GM08714 (cell line): ENCODE data around the gene ZFP2.
"Not testable (repeated sequence)": the region's sequence is repeated elsewhere in the genome, so short reads cannot be mapped to it uniquely, and the experiment has no call there.

Experiments used
- H3K4me3 ChIP-seq: fragments of 200-500 bp; sonication (Bioruptor generic); 2 replicates; pipeline ENCODE4 v1.5.1; 2014; ENCODE audit warnings: mild to moderate bottlenecking, low read length, inconsistent platforms
- ZNF274 ChIP-seq: IDR thresholded peaks from 2 replicates; pipeline ENCODE4 v1.6.1; 2012; ENCODE audit warnings: mild to moderate bottlenecking, low read depth, low read length

The ZFP2 gene

DNA sequence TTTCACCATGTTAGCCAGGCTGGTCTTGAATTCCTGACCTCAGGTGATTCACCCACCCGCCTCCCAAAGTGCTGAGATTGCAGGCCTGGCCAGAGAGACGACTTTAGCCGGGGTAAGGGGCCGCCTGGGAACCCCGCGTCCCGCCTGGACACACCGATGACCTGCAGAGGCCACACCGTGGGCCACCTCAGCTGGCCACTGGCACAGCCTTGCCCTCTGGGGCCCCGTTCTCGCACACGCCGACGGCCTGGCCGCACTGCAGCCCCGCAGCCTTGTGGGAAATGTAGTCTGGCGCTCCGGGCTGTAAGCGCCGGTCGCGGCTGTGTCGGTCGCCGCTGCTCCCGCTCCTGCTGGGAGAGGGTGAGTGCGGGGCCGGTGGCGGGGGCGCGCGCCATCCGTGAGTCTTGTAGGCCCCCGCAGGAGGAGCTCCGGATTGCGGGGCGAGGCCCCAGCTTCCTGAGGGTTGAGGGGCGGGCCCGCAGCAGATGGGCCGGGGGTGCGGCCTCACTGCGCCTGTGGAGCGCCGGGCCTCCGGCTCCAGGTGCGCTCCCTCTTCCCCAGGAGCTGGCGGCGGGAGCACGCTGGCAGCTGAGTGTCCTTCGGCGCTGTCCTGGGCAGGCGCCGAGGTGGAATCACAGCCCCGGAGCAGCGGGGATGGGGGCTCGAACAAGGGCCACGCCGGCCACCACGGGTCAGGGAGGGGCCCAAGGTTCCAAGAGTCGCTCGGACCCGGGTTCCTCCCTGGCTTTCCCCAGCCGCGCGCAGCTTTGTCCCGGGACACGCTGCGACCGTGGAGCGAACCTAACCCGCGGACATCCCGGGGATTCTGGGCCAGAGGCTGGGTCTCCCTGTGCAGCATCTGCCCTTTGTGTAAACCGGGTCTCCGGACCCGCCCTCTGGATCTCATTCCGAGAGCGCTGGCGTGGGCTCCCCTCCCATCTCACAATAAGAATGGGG, at the start of gene ZFP2:
TSS of gene ZFP2 (plus strand) at position 299 of the 957 bp plus-strand sequence. CDS start 35,401 bp downstream, outside the sequence.
- no peak for TF ChIP-seq ZNF274
- peak within 1 kb of the TSS; percentile 45; the same call in 1 of the 2 replicates for H3K4me3 ChIP-seq

DNA sequence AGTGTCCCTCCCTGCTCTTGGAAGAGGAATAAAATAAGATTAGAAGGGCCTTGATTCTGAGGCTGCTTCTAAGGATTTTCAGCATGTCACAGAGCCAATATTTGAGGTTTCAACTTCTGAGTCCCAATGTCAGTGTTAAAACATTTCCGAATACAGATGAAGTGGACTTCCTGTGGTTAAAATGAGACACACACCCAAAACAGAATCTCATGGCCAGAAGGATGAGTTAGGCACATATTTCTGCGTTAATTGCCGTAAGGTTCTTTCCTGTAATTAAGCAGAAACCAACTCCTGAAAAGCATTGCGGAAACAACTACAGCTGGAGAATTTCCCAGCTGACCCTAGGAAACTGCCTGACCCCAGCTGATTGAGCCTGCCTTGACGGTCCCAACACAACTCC, 46.4 kb upstream of the ZFP2 start:
- H3K4me3 ChIP-seq = no peak overlapping the region
- TF ChIP-seq ZNF274 = no peak

DNA sequence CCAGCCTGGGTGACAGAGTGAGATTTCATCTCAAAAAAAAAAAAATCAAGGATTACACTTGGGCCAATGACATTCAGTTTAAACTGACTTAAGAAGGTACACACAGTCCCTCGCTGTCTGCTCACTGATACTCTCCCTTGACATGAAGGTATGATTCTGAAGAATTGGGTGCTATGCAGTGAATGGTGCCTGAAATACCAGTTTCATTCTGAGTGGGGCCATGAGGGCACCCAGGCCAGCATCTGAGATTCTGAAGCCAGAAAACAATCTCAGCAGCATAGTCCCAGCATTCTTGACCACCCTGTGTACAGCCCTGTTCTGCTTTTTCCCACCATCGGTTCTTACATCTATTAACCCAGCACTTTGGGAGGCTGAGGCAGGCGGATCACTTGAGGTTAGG, 43.8 kb upstream of the ZFP2 start:
- H3K4me3 ChIP-seq = no peak overlapping the region
- TF ChIP-seq ZNF274 = no peak

DNA sequence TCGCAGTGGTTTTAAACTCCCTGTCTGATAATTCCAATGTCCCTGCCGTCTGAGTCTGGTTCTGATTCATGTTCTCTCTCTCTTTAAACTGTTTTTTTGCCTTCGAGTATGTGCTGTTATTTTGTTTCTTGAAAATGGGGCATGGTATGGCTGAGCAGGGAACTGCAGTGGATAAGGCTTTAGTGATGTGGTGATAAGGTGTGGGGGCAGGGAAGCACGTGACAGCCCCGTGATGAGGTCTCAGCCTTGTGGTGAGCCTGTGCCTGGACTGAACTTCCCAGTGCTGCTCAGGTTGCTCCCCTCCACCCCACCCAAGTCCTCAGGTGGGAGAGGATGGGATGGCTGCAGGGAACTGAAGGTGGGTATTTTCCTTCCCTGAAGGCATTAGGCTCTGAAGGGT, 41.4 kb upstream of the ZFP2 start:
- no peak for TF ChIP-seq ZNF274
- H3K4me3 ChIP-seq = no peak overlapping the region

DNA sequence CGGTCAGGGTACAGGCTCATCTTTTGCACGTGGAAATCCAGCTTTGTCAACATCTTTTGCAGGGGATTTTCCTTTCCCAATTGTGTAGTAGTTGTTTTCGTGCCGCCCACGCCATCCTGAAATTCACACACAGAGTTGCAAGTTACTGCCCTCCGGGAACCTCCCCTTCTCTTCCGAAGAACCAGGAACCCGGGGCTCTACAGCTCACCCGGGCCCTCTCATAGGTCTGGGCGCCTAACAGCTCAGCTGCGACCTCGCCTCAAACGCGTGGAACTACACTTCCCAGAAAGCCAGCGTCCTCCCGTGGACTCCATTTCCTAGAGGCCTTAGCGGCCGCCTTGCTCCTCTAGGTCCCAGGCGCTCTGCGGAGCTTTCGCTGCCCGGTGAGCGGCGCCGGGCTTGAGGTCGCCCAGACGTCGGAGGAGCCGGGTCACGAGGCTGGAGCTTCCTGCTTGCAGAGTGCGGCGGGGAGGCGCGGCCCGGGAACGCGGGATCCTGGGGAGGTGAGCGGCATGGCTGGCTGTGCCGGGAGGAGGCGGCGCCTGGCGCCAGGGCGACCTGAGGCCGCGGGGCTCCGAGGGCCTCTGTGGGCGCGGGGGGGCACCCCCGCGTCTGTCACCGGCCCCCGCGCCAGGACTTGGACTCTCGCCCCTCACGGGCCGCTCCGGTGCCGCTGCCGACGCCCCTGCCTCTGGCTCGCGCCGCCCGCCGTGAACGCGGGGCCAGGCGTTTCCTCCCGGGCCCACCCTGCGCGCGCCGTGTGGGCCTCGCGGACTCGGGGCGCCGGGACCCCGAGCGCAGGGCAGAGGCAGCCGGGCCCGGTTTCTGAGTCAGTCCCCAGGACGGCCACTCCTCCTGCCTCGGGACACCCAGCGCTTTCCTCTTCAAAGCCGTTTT, 35.8 kb upstream of the ZFP2 start, which contains the start of gene ZNF354B:
TSS of gene ZNF354B (plus strand) at position 329 of the 897 bp plus-strand sequence. CDS start 1,095 bp downstream, outside the sequence.
- peak within 1 kb of the TSS; percentile 82; the same call in 1 of the 2 replicates for H3K4me3 ChIP-seq
- TF ChIP-seq ZNF274 = no peak

DNA sequence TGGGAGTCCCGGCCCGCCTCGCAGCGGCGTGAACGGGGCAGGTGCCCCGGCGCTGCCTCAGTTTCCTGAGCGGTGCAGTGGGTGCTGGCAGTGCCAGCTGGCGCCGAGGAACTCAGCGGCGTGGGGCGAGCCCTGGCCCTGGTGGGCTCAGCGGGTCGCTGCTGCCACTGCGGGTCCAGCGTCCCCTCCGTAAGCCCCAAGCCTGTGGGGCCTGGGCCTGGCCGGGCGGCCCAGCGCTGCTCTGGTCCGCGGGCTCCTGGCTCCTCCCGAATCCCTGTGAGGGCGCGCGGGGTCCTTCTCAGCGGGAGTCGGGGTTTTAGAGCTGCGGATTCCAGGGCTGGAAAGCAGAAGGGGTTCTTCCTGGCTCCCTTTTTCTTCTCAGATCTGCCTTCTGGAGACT, 35.1 kb upstream of the ZFP2 start:
- peak overlapping the region; percentile 82; the same call in 1 of the 2 replicates for H3K4me3 ChIP-seq

DNA sequence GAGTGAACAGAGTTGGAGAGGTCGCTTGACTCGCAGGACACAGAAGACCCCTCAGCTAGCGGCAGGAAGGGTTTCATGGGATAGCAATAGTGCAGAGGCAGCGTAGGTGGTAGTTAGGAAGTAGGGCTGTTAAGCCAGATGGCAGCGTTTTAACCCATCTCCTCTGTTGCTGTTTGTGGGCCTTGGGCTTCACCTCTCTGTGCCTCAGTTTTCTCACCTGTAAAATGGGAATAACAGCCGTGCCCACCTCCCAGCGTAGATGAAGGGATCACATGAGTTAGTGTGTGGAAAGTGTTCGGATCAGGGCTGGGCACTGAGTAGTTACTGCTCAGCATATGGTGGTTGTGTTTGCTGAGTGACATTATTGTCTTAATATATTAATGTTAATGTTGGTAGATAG, 34.1 kb upstream of the ZFP2 start:
- no peak for TF ChIP-seq ZNF274
- no peak overlapping the region for H3K4me3 ChIP-seq

DNA sequence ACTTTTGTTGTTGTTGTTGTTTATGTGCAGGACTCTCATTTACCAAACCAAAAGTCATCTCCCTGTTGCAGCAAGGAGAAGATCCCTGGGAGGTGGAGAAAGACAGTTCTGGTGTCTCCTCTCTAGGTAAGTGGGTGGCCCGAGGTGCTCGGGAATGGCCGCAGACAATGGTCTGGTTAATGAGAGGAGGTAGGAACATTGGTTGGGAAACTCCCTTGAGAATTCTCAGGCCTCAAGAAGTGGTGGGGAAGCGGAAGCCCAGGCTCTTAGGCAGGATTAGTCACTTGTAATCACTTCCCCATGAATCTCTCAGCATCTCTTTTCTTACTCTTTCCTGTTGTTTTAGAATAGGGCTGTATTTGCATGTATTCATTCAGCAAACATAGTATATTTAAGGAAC, 28.8 kb upstream of the ZFP2 start:
- no peak for TF ChIP-seq ZNF274
- no peak overlapping the region for H3K4me3 ChIP-seq

DNA sequence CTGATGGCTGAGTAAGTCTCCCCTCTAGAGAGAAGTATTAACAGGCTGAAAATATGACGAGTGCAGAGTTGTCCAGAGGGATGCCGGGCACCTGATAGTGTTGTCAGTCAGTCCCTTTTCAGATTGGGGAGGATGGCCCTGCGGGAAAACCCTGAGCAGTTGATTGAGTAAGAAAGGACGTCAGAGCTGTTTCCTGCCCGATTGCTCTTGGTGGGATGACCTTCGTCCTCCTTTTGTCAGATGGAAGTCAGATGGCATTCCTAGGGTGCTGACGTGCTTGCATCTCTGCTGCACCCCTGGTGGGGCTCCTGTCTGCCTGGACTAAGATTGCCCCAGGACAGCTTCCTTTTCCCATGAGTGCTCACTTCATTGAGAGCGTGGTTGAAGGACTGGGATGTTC, 26.1 kb upstream of the ZFP2 start:
- TF ChIP-seq ZNF274 = no peak
- H3K4me3 ChIP-seq = no peak overlapping the region

DNA sequence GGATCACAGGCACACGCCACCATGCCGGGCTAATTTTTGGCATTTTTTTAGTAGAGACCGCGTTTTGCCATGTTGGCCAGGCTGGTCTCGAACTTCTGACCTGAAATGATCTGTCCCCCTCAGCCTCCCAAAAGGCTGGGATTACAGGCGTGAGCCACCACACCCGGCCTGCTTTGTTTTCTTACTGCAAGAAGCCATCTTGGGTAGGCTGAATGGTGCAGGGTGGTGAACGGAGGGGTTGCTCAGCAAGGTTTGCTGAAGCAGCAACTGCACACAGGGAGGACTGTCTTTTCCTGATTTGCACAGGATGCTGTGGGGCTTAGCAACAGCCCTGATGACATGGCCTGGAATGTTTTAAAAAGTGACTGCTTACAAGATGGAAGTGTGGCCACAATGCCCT, 25.3 kb upstream of the ZFP2 start:
- no peak for TF ChIP-seq ZNF274

DNA sequence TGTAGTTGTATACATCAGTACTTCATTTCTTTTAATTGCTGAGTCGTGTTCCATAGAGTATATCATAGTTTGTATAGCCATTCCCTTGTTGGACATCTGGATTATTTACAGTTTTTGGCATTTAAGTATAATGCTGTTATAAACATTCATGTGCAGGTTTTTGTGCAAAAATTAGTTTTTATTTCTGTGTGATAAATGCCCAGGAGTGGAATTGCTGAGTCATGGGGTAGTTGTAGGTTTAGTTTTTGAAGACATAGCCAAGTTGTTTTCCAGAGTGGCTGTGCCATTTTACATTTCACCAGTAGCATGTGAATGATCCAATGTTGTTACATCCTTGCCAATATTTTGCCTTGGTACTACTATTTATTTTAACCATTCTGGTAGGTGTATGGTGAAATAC, 23.4 kb upstream of the ZFP2 start:
- no peak for TF ChIP-seq ZNF274
- H3K4me3 ChIP-seq = no peak overlapping the region

More for the DNA sequence above, 25.3 kb upstream of the ZFP2 start:
- no peak overlapping the region for H3K4me3 ChIP-seq

DNA sequence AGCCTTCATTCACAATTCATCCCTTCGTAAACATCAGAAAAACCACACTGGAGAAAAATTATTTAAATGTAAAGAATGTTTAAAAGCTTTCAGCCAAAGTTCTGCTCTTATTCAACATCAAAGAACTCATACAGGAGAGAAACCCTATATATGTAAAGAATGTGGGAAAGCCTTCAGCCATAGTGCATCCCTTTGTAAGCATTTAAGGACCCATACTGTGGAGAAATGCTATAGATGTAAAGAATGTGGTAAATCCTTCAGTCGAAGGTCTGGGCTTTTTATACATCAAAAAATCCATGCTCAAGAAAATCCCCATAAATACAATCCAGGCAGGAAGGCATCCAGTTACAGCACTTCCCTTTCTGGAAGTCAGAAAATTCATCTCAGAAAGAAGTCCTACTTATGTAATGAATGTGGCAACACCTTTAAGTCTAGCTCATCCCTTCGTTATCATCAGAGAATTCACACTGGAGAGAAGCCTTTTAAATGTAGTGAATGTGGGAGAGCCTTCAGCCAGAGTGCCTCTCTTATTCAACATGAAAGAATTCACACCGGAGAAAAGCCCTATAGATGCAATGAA, 12.5 kb upstream of the ZFP2 start:
- not testable (repeated sequence) for H3K4me3 ChIP-seq

DNA sequence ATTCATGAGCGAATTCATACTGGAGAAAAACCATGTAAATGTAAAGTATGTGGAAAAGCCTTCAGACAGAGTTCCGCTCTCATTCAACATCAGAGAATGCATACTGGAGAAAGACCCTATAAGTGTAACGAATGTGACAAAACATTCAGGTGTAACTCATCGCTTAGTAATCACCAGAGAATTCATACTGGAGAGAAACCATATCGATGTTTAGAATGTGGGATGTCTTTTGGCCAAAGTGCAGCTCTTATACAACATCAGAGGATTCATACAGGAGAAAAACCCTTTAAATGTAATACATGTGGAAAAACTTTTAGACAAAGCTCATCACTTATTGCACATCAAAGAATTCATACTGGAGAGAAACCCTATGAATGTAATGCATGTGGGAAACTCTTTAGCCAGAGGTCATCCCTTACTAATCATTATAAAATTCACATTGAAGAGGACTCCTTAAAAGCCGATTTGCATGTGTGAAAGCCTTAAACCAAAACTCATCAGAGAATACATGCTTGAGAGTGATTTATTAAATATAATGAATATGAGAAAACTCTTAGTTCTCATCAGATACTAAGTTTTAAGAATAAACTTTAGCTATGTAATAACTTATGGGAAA, 11.8 kb upstream of the ZFP2 start:
- peak; percentile 49 for TF ChIP-seq ZNF274
- no peak overlapping the region for H3K4me3 ChIP-seq

DNA sequence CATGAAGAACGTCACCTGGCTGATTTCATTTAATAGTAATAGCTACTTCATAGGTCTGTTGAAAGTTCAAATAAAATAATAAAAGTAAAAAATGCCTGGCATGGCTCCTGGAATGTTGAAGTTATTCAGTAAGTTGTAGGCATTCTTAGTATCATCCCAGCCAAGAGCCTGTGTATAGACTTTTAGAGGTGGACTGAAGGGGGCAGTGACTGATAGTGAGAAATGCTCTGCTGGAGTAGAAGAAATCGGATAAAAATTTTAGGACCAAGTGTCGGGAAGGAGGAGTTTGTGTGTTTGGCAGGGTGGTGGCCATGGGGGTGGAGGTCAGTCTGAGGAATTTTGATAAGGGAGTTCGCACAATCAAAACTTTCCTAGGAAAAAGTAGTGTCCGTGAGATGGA, 3.6 kb downstream of the ZFP2 start:
- no peak overlapping the region for H3K4me3 ChIP-seq
- no peak for TF ChIP-seq ZNF274
